H1 (cell line): Measurements from ENCODE around the gene GNAT2. TPM values are rescaled to one million over a fixed set of nuclear protein-coding genes. Genes with fewer than 3 reads are reported as not detected.

Source experiments
- CTCF ChIA-PET: fragments of 300-600 bp; sonication (Branson Sonifier 250); formaldehyde crosslinking; loops from one replicate; lab custom pipeline; 2021; ENCODE audit not compliant: partially characterized antibody; lab: Charles Lee
- POLR2A ChIA-PET: fragments of 300-600 bp; sonication (Branson Sonifier 250); formaldehyde crosslinking; loops from one replicate; lab custom pipeline; 2021; ENCODE audit warnings: inconsistent platforms; ENCODE audit not compliant: partially characterized antibody; lab: Charles Lee
- DNase-seq, 2 experiments: peaks; one replicate each; pipeline versions ENCODE4 v3.0.0 to v3.0.0-alpha.2; 2010 to 2022; ENCODE audit warnings: low spot score in 2 of 2, low read depth in 1 of 2, mixed read lengths in 1 of 2
- FAIRE-seq: peaks from 2 replicates; lab custom pipeline; 2011; peaks lifted over from hg19 to GRCh38; lab: Jason Lieb, UNC
- H2AFZ ChIP-seq: 2 replicates; pipeline ENCODE4 v1.8.1; 2012; ENCODE audit warnings: low read length, inconsistent platforms
- H2AK5ac ChIP-seq: 2 replicates; pipeline ENCODE4 v1.6.1; 2013; ENCODE audit warnings: low read depth, low read length
- H2BK120ac ChIP-seq: replicated peaks from 2 replicates; pipeline ENCODE3; 2013; ENCODE audit warnings: low read depth, low read length, inconsistent platforms
- H2BK12ac ChIP-seq: 2 replicates; pipeline ENCODE4 v1.6.1; 2013; ENCODE audit warnings: low read depth, low read length
- H2BK15ac ChIP-seq: 2 replicates; pipeline ENCODE4 v1.6.1; 2013; ENCODE audit warnings: low read length
- H2BK20ac ChIP-seq: 2 replicates; pipeline ENCODE4 v1.6.1; 2013; ENCODE audit warnings: low read length
- H2BK5ac ChIP-seq: 2 replicates; pipeline ENCODE4 v1.6.1; 2013; ENCODE audit warnings: low read depth, low read length
- H3K14ac ChIP-seq: 2 replicates; pipeline ENCODE4 v1.6.1; 2013; ENCODE audit warnings: inconsistent platforms; ENCODE audit not compliant: insufficient read length
- H3K18ac ChIP-seq: 2 replicates; pipeline ENCODE4 v1.6.1; 2013; ENCODE audit warnings: low read length; ENCODE audit errors: extremely low read depth
- H3K23ac ChIP-seq: 2 replicates; pipeline ENCODE4 v1.6.1; 2013; ENCODE audit warnings: inconsistent platforms; ENCODE audit not compliant: insufficient read length
- H3K23me2 ChIP-seq: 2 replicates; pipeline ENCODE4 v1.6.1; 2013; ENCODE audit warnings: low read depth, low read length
- H3K27ac ChIP-seq: 2 replicates; pipeline ENCODE4 v1.6.1; 2011; ENCODE audit warnings: low read depth, low read length, inconsistent platforms
- H3K27me3 ChIP-seq, 4 experiments: replicated peaks in 1 of 4; 1 replicate in 1 of 4; 2 replicates in 3 of 4; pipeline versions ENCODE4 v1.6.1 to v1.8.1; 2011 to 2013; ENCODE audit warnings: low read length in 3 of 4, mild to moderate bottlenecking in 3 of 4, inconsistent platforms in 2 of 4, mixed read lengths in 2 of 4, moderate library complexity in 1 of 4; ENCODE audit not compliant: control insufficient read depth in 3 of 4, insufficient read depth in 3 of 4; ENCODE audit errors: extremely low read depth in 1 of 4
- H3K36me3 ChIP-seq, 4 experiments: 2 replicates each; pipeline versions ENCODE4 v1.6.1 to v1.8.1; 2011 to 2013; ENCODE audit warnings: mild to moderate bottlenecking in 4 of 4, low read length in 3 of 4, moderate library complexity in 2 of 4, control low read depth in 1 of 4, inconsistent platforms in 1 of 4; ENCODE audit not compliant: insufficient read depth in 4 of 4, control insufficient read depth in 2 of 4
- H3K4ac ChIP-seq: replicated peaks from 2 replicates; pipeline ENCODE3; 2013; ENCODE audit warnings: low read length, low read depth, mixed read lengths, inconsistent platforms; ENCODE audit not compliant: insufficient read length
- H3K4me1 ChIP-seq, 4 experiments: replicated peaks in 1 of 4; 1 replicate in 1 of 4; 2 replicates in 3 of 4; pipeline versions ENCODE4 v1.6.1 to v1.8.1; 2011 to 2013; ENCODE audit warnings: low read length in 3 of 4, inconsistent platforms in 2 of 4, mixed read lengths in 1 of 4; ENCODE audit not compliant: insufficient read depth in 4 of 4, control insufficient read depth in 3 of 4
- H3K4me2 ChIP-seq, 2 experiments: 2 replicates each; pipeline versions ENCODE4 v1.6.1 to v1.8.1; 2011 to 2013; ENCODE audit warnings: low read depth in 2 of 2, low read length in 2 of 2, control low read depth in 1 of 2, inconsistent platforms in 1 of 2, mild to moderate bottlenecking in 1 of 2; ENCODE audit not compliant: insufficient read depth in 1 of 2
- H3K4me3 ChIP-seq, 4 experiments: fragments of 200-600, 300-600 bp in 1 of 4; sonication (generic), shearing (Covaris generic), sonication (Bioruptor Twin) in 1 of 4; 2 replicates each; pipeline versions ENCODE4 v1.5.1 to v1.8.1; 2011 to 2016; ENCODE audit warnings: low read length in 4 of 4, low read depth in 3 of 4, control low read depth in 2 of 4, inconsistent platforms in 2 of 4, mild to moderate bottlenecking in 2 of 4, mixed read lengths in 1 of 4, moderate library complexity in 1 of 4; ENCODE audit not compliant: insufficient read depth in 2 of 4; ENCODE audit errors: extremely low read depth in 1 of 4
- H3K56ac ChIP-seq: replicated peaks from 2 replicates; pipeline ENCODE3; 2013; ENCODE audit warnings: low read depth, mild to moderate bottlenecking, mixed read lengths, low read length, inconsistent platforms; ENCODE audit not compliant: insufficient read length
- H3K79me1 ChIP-seq: 2 replicates; pipeline ENCODE4 v1.6.1; 2013; ENCODE audit warnings: low read depth, low read length, control low read depth
- H3K79me2 ChIP-seq, 2 experiments: 2 replicates each; pipeline versions ENCODE4 v1.6.1 to v1.8.1; 2012 to 2013; ENCODE audit warnings: low read length in 2 of 2, mild to moderate bottlenecking in 2 of 2, inconsistent platforms in 1 of 2; ENCODE audit not compliant: insufficient read depth in 2 of 2, control insufficient read depth in 1 of 2
- H3K9ac ChIP-seq, 4 experiments: replicated peaks in 1 of 4; 1 replicate in 1 of 4; 2 replicates in 3 of 4; pipeline versions ENCODE4 v1.6.1 to v1.8.1; 2011 to 2013; ENCODE audit warnings: low read depth in 3 of 4, low read length in 3 of 4, control low read depth in 2 of 4, mild to moderate bottlenecking in 2 of 4, moderate library complexity in 2 of 4, inconsistent platforms in 1 of 4; ENCODE audit errors: extremely low read depth in 1 of 4
- H3K9me3 ChIP-seq, 2 experiments: 2 replicates each; pipeline versions ENCODE4 v1.6.1 to v1.8.1; 2012 to 2013; ENCODE audit warnings: mild to moderate bottlenecking in 2 of 2, moderate library complexity in 2 of 2, control low read depth in 1 of 2, inconsistent platforms in 1 of 2, low read depth in 1 of 2, low read length in 1 of 2, mixed read lengths in 1 of 2; ENCODE audit not compliant: insufficient read depth in 2 of 2
- H4K20me1 ChIP-seq, 2 experiments: replicated peaks in 1 of 2; 2 replicates each; pipeline versions ENCODE3 to v1.8.1; 2011 to 2013; ENCODE audit warnings: inconsistent platforms in 2 of 2, low read length in 2 of 2, mild to moderate bottlenecking in 1 of 2; ENCODE audit not compliant: insufficient read depth in 2 of 2, control insufficient read depth in 1 of 2
- H4K5ac ChIP-seq: 2 replicates; pipeline ENCODE4 v1.6.1; 2013; ENCODE audit warnings: low read length, low read depth, mixed read lengths, inconsistent platforms; ENCODE audit not compliant: insufficient read length
- H4K8ac ChIP-seq: 2 replicates; pipeline ENCODE4 v1.8.0; 2013; ENCODE audit warnings: mild to moderate bottlenecking, moderate library complexity, low read length, inconsistent platforms; ENCODE audit not compliant: insufficient read depth; ENCODE audit errors: extremely low read depth
- H4K91ac ChIP-seq: replicated peaks from 2 replicates; pipeline ENCODE3; 2013; ENCODE audit warnings: low read length, mixed read lengths, inconsistent platforms; ENCODE audit not compliant: insufficient read length
- CHD1 ChIP-seq: IDR thresholded peaks from 2 replicates; pipeline ENCODE4 v1.6.1; 2012; ENCODE audit warnings: low read depth, low read length, improper control_type of control experiment
- CTBP2 ChIP-seq: IDR thresholded peaks from 2 replicates; pipeline ENCODE4 v1.7.0; 2011; ENCODE audit warnings: borderline replicate concordance, mild to moderate bottlenecking, moderate library complexity, mixed read lengths, low read length; ENCODE audit not compliant: insufficient read depth, insufficient read length
- EGR1 ChIP-seq: IDR thresholded peaks from 2 replicates; pipeline ENCODE4 v1.6.1; 2011; ENCODE audit warnings: low read depth, low read length, borderline replicate concordance
- JUN ChIP-seq: IDR thresholded peaks from 2 replicates; pipeline ENCODE4 v1.6.1; 2011; ENCODE audit warnings: low read depth, mild to moderate bottlenecking, improper control_type of control experiment, low read length
- SIN3A ChIP-seq, 2 experiments: IDR thresholded peaks in 1 of 2; conservative IDR thresholded peaks in 1 of 2; 2 replicates each; pipeline ENCODE4 v1.6.1; 2011 to 2012; ENCODE audit warnings: low read length in 2 of 2, improper control_type of control experiment in 1 of 2, low read depth in 1 of 2, mild to moderate bottlenecking in 1 of 2
- SP4 ChIP-seq: IDR thresholded peaks from 2 replicates; pipeline ENCODE4 v1.6.1; 2012; ENCODE audit warnings: low read length, inconsistent platforms
- SRF ChIP-seq: IDR thresholded peaks from 2 replicates; pipeline ENCODE4 v1.6.1; 2011; ENCODE audit warnings: mild to moderate bottlenecking, low read depth, low read length, moderate library complexity
- TBP ChIP-seq: IDR thresholded peaks from 2 replicates; pipeline ENCODE4 v1.6.1; 2011; ENCODE audit warnings: low read depth, low read length, improper control_type of control experiment
- TCF12 ChIP-seq: IDR thresholded peaks from 2 replicates; pipeline ENCODE4 v1.6.1; 2011; ENCODE audit warnings: low read depth, mild to moderate bottlenecking, low read length
- USF2 ChIP-seq: IDR thresholded peaks from 2 replicates; pipeline ENCODE4 v1.6.1; 2011; ENCODE audit warnings: low read length, improper control_type of control experiment
- WGBS, 2 experiments: shearing (Covaris generic) in 1 of 2; methylation state at CpG; one replicate each; pipeline versions ENCODE4 v1.1.6 to v1.1.7; 2013 to 2015; ENCODE audit warnings: low lambda C conversion rate in 2 of 2, mixed read lengths in 2 of 2, inconsistent platforms in 1 of 2, low coverage in 1 of 2, missing lambda C conversion rate in 1 of 2; ENCODE audit not compliant: insufficient replicate concordance in 2 of 2, insufficient coverage in 1 of 2, insufficient read length in 1 of 2; ENCODE audit errors: extremely low coverage in 1 of 2, missing lambda C conversion rate in 1 of 2; 5-methylcytosine and 5-hydroxymethylcytosine counted together
- polyA plus RNA-seq, 7 experiments: library from polyadenylated mRNA; depleted of rRNA in 3 of 7; stranded (reverse) in 5 of 7; unstranded in 2 of 7; fragments of >200 nt in 5 of 7; fragments of 200-250 nt in 2 of 7; gene quantifications; 1 replicate in 5 of 7; 2 replicates in 1 of 7; 4 replicates in 1 of 7; pipeline versions ENCODE4 v1.2.1 to v1.2.3, GENCODE V29; 2011 to 2013; ENCODE audit warnings: missing spikeins in 2 of 7, mixed read lengths in 2 of 7
- total RNA-seq: library from RNA; stranded (reverse); fragmentation: NEBNext Ultra II Directional; extraction: Animal tissue kit (Norgen Biotek cat#: 25700); gene quantifications from 2 replicates; pipeline ENCODE4 v1.2.1, GENCODE V29; 2021
- TF ChIP-seq, protein P1 (sequence below), 3 experiments: IDR thresholded peaks; 1 replicate in 2 of 3; 2 replicates in 1 of 3; pipeline versions ENCODE4 v1.5.1 to v1.6.1; 2011; ENCODE audit warnings: low read length in 3 of 3, mild to moderate bottlenecking in 3 of 3, inconsistent platforms in 2 of 3, low read depth in 1 of 3, moderate library complexity in 1 of 3; ENCODE audit not compliant: insufficient read depth in 1 of 3; ENCODE audit errors: control extremely low read depth in 1 of 3

GNAT2 gene
- total and polyA plus RNA-seq, 2 of the 8 experiments (the other 6 are each of a cell fraction or from before 2014, with no cell fraction given), result 0.05 TPM; not detected in 1

- CTCF ChIA-PET, result interaction anchor here (1.9 to 7.2 kb wide), 4 partner anchors 11 to 58 kb away, joined by 6 to 92 read pairs (median 49); no protein-coding TSS in a partner anchor
- no peak for FAIRE-seq
- no peak for TF ChIP-seq SRF
- no peak for TF ChIP-seq TCF12
- no peak for TF ChIP-seq EGR1
- no peak for TF ChIP-seq CHD1
- TF ChIP-seq TBP, result no peak
- TF ChIP-seq, protein P1, sequence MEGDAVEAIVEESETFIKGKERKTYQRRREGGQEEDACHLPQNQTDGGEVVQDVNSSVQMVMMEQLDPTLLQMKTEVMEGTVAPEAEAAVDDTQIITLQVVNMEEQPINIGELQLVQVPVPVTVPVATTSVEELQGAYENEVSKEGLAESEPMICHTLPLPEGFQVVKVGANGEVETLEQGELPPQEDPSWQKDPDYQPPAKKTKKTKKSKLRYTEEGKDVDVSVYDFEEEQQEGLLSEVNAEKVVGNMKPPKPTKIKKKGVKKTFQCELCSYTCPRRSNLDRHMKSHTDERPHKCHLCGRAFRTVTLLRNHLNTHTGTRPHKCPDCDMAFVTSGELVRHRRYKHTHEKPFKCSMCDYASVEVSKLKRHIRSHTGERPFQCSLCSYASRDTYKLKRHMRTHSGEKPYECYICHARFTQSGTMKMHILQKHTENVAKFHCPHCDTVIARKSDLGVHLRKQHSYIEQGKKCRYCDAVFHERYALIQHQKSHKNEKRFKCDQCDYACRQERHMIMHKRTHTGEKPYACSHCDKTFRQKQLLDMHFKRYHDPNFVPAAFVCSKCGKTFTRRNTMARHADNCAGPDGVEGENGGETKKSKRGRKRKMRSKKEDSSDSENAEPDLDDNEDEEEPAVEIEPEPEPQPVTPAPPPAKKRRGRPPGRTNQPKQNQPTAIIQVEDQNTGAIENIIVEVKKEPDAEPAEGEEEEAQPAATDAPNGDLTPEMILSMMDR (IDR thresholded peaks at IDR 0.05; ENCODE audit: control extremely low read depth in 1 of 3, insufficient read depth in 1 of 3, low read depth in 1 of 3, low read length in 3 of 3), result no peak
- no peak for TF ChIP-seq SP4
- TF ChIP-seq CTBP2, result no peak
- TF ChIP-seq USF2, result no peak
- TF ChIP-seq SIN3A (conservative IDR thresholded peaks at IDR 0.05 in 1 of 2, IDR thresholded peaks at IDR 0.05 in 1 of 2; ENCODE audit: low read depth in 1 of 2, low read length in 2 of 2), result no peak
- no peak for TF ChIP-seq JUN
Observed at GRCh38 chr1:109603229-109603628, 16.2 kb downstream of the GNAT2 start.

More at GRCh38 chr1:109603229-109603628, 16.2 kb downstream of the GNAT2 start:
- H4K20me1 ChIP-seq, result no peaks in the 10 kb centered on the region
- no peaks in the 10 kb centered on the region for H3K4me1 ChIP-seq
- H2AK5ac ChIP-seq, result no peak overlapping the region
- H2BK20ac ChIP-seq, result no peak overlapping the region
- no peak overlapping the region for H2BK12ac ChIP-seq
- H3K36me3 ChIP-seq, result no peaks in the 10 kb centered on the region
- H3K9me3 ChIP-seq, result no peaks in the 10 kb centered on the region
- no peak overlapping the region for H4K8ac ChIP-seq
- no peak overlapping the region for H3K4me3 ChIP-seq
- no peak overlapping the region for H2BK120ac ChIP-seq
- H3K27ac ChIP-seq, result no peak overlapping the region
- H4K91ac ChIP-seq, result no peak overlapping the region
- H4K5ac ChIP-seq, result no peak overlapping the region
- no peak overlapping the region for H2AFZ ChIP-seq
- WGBS, 2 experiments, result 81% methylated on average over 3 of the region's 3 CpGs; no CpG with 5 or more reads in 1 of the 2 experiments
- H3K4me2 ChIP-seq, result no peak overlapping the region
- H3K4ac ChIP-seq, result no peak overlapping the region
- H3K9ac ChIP-seq, result no peak overlapping the region
- DNase-seq, result no peak
- H3K27me3 ChIP-seq, result no peaks in the 10 kb centered on the region
- no peaks in the 10 kb centered on the region for H3K79me1 ChIP-seq
- H3K18ac ChIP-seq, result no peak overlapping the region
- no peak overlapping the region for H3K23ac ChIP-seq
- no peak overlapping the region for H2BK5ac ChIP-seq
- H3K14ac ChIP-seq, result no peak overlapping the region
- no peaks in the 10 kb centered on the region for H3K23me2 ChIP-seq
- no peaks in the 10 kb centered on the region for H3K79me2 ChIP-seq
- POLR2A ChIA-PET, result no interaction called here
- no peak overlapping the region for H3K56ac ChIP-seq
- H2BK15ac ChIP-seq, result no peak overlapping the region
